HEK293 (cell line): ENCODE results near the gene ZBTB38.

Source experiments
- CTCF ChIA-PET: fragments of 350-600 bp; formaldehyde crosslinking; extraction: SDS; loops from one replicate; lab custom pipeline; 2021; ENCODE audit warnings: antibody characterized with exemption; lab: Yijun Ruan, JAX
- POLR2A ChIA-PET: fragments of 300-600 bp; formaldehyde crosslinking; extraction: SDS; loops from one replicate; lab custom pipeline; 2020; ENCODE audit warnings: antibody characterized with exemption, inconsistent platforms; lab: Yijun Ruan, JAX
- H3K27ac ChIP-seq: fragments of 200-500 bp; sonication (Bioruptor generic); 2 replicates; pipeline ENCODE4 v1.5.1; 2014; ENCODE audit warnings: low read depth, low read length, control low read depth, inconsistent platforms; ENCODE audit errors: extremely low read depth
- H3K36me3 ChIP-seq, 2 experiments: fragments of 200-500 bp in 1 of 2; sonication (Bioruptor generic) in 1 of 2; 1 replicate in 1 of 2; 2 replicates in 1 of 2; pipeline ENCODE4 v1.5.1; 2014 to 2017; ENCODE audit warnings: inconsistent platforms in 2 of 2, low read length in 2 of 2; ENCODE audit not compliant: control insufficient read depth in 2 of 2, insufficient read depth in 1 of 2
- H3K4me1 ChIP-seq: fragments of 200-500 bp; sonication (Bioruptor generic); 2 replicates; pipeline ENCODE4 v1.5.1; 2014; ENCODE audit warnings: mild to moderate bottlenecking, low read length, inconsistent platforms; ENCODE audit not compliant: control insufficient read depth, insufficient read depth
- H3K4me3 ChIP-seq: 2 replicates; pipeline ENCODE4 v1.5.1; 2011; ENCODE audit warnings: low read depth, mild to moderate bottlenecking, control low read depth, low read length, moderate library complexity
- H3K9me3 ChIP-seq: fragments of 200-500 bp; sonication (Bioruptor generic); 2 replicates; pipeline ENCODE4 v1.5.1; 2014; ENCODE audit warnings: low read depth, low read length, inconsistent platforms; ENCODE audit not compliant: control insufficient read depth, insufficient read depth
- GFI1B ChIP-seq: fragments of 450-650 bp; formaldehyde crosslinking; IDR thresholded peaks from 2 replicates; pipeline ENCODE4 v1.5.1; 2016; ENCODE audit warnings: missing biosample characterization, missing genetic modification characterization
- GLIS1 ChIP-seq: fragments of 450-650 bp; formaldehyde crosslinking; IDR thresholded peaks from 2 replicates; pipeline ENCODE4 v1.5.1; 2016; ENCODE audit warnings: missing biosample characterization, missing genetic modification characterization
- IKZF3 ChIP-seq: fragments of 450-650 bp; IDR thresholded peaks from 2 replicates; pipeline ENCODE4 v1.5.0; 2018; ENCODE audit warnings: missing biosample characterization, mild to moderate bottlenecking, missing genetic modification characterization, moderate library complexity
- KLF10 ChIP-seq: fragments of 450-650 bp; IDR thresholded peaks from 2 replicates; pipeline ENCODE4 v1.5.1; 2018; ENCODE audit warnings: missing biosample characterization, mild to moderate bottlenecking, missing genetic modification characterization
- KLF16 ChIP-seq: fragments of 450-650 bp; formaldehyde crosslinking; IDR thresholded peaks from 2 replicates; pipeline ENCODE4 v1.5.1; 2017; ENCODE audit warnings: missing biosample characterization, missing genetic modification characterization
- MZF1 ChIP-seq: fragments of 450-650 bp; formaldehyde crosslinking; IDR thresholded peaks from 2 replicates; pipeline ENCODE4 v1.5.1; 2017; ENCODE audit warnings: missing biosample characterization, missing genetic modification characterization, borderline replicate concordance
- PRDM1 ChIP-seq: fragments of 450-650 bp; formaldehyde crosslinking; IDR thresholded peaks from 2 replicates; pipeline ENCODE4; 2016; ENCODE audit warnings: missing biosample characterization, missing genetic modification characterization
- SP7 ChIP-seq: fragments of 450-650 bp; formaldehyde crosslinking; IDR thresholded peaks from 2 replicates; pipeline ENCODE4 v1.5.1; 2016; ENCODE audit warnings: missing biosample characterization, missing genetic modification characterization
- WT1 ChIP-seq: fragments of 450-650 bp; formaldehyde crosslinking; IDR thresholded peaks from 2 replicates; pipeline ENCODE4 v1.5.1; 2016; ENCODE audit warnings: missing biosample characterization, missing genetic modification characterization
- ZBTB17 ChIP-seq: fragments of 450-650 bp; formaldehyde crosslinking; IDR thresholded peaks from 2 replicates; pipeline ENCODE4 v1.5.1; 2016; ENCODE audit warnings: missing biosample characterization, missing genetic modification characterization
- ZBTB21 ChIP-seq: fragments of 450-650 bp; formaldehyde crosslinking; IDR thresholded peaks from 2 replicates; pipeline ENCODE4 v1.5.1; 2017; ENCODE audit warnings: missing biosample characterization, missing genetic modification characterization
- ZBTB8A ChIP-seq: fragments of 450-650 bp; formaldehyde crosslinking; IDR thresholded peaks from 2 replicates; pipeline ENCODE4 v1.5.1; 2016; ENCODE audit warnings: missing biosample characterization, missing genetic modification characterization
- ZFP3 ChIP-seq: fragments of 450-650 bp; formaldehyde crosslinking; IDR thresholded peaks from 2 replicates; pipeline ENCODE4 v1.5.1; 2016; ENCODE audit warnings: low read depth, missing biosample characterization, missing genetic modification characterization
- ZIC2 ChIP-seq: fragments of 450-650 bp; formaldehyde crosslinking; IDR thresholded peaks from 2 replicates; pipeline ENCODE4 v1.5.1; 2016; ENCODE audit warnings: missing biosample characterization, missing genetic modification characterization
- ZNF302 ChIP-seq: fragments of 450-650 bp; formaldehyde crosslinking; IDR thresholded peaks from 2 replicates; pipeline ENCODE4 v1.5.1; 2016; ENCODE audit warnings: missing biosample characterization, missing genetic modification characterization, low read depth
- ZNF335 ChIP-seq: fragments of 450-650 bp; formaldehyde crosslinking; conservative IDR thresholded peaks from 2 replicates; pipeline ENCODE4 v1.5.1; 2016; ENCODE audit warnings: missing biosample characterization, missing genetic modification characterization
- ZNF366 ChIP-seq: fragments of 450-650 bp; formaldehyde crosslinking; conservative IDR thresholded peaks from 2 replicates; pipeline ENCODE4 v1.5.1; 2016; ENCODE audit warnings: missing biosample characterization, missing genetic modification characterization
- ZNF473 ChIP-seq: fragments of 450-650 bp; formaldehyde crosslinking; IDR thresholded peaks from 2 replicates; pipeline ENCODE4 v1.5.1; 2017; ENCODE audit warnings: missing biosample characterization, missing genetic modification characterization
- ZNF561 ChIP-seq: fragments of 450-650 bp; IDR thresholded peaks from 2 replicates; pipeline ENCODE4 v1.5.1; 2018; ENCODE audit warnings: missing biosample characterization, missing genetic modification characterization, borderline replicate concordance
- ZNF660 ChIP-seq: fragments of 450-650 bp; IDR thresholded peaks from 2 replicates; pipeline ENCODE4 v1.5.1; 2018; ENCODE audit warnings: missing biosample characterization, mild to moderate bottlenecking, missing genetic modification characterization
- ZNF792 ChIP-seq: fragments of 450-650 bp; formaldehyde crosslinking; IDR thresholded peaks from 2 replicates; pipeline ENCODE4 v1.5.1; 2016; ENCODE audit warnings: missing biosample characterization, missing genetic modification characterization
- ZNF843 ChIP-seq: fragments of 450-650 bp; formaldehyde crosslinking; IDR thresholded peaks from 2 replicates; pipeline ENCODE4 v1.5.1; 2016; ENCODE audit warnings: missing biosample characterization, missing genetic modification characterization
- ZXDB ChIP-seq: fragments of 450-650 bp; formaldehyde crosslinking; IDR thresholded peaks from 2 replicates; pipeline ENCODE4 v1.5.1; 2016; ENCODE audit warnings: missing biosample characterization, missing genetic modification characterization
- TF ChIP-seq, protein P1 (sequence below): fragments of 450-650 bp; formaldehyde crosslinking; IDR thresholded peaks from 2 replicates; pipeline ENCODE4 v1.5.1; 2016; ENCODE audit warnings: missing biosample characterization, missing genetic modification characterization
- TF ChIP-seq, protein P2 (sequence below): fragments of 450-650 bp; formaldehyde crosslinking; IDR thresholded peaks from 2 replicates; pipeline ENCODE4 v1.5.1; 2017; ENCODE audit warnings: missing biosample characterization, mild to moderate bottlenecking, missing genetic modification characterization, moderate library complexity
- TF ChIP-seq, protein P3 (sequence below): fragments of 450-650 bp; formaldehyde crosslinking; IDR thresholded peaks from 2 replicates; pipeline ENCODE4 v1.5.1; 2016; ENCODE audit warnings: missing biosample characterization, missing genetic modification characterization, borderline replicate concordance
- TF ChIP-seq, protein P4 (sequence below): fragments of 450-650 bp; formaldehyde crosslinking; IDR thresholded peaks from 2 replicates; pipeline ENCODE4 v1.5.1; 2016; ENCODE audit warnings: missing biosample characterization, missing genetic modification characterization
- TF ChIP-seq, protein P5 (sequence below): fragments of 450-650 bp; formaldehyde crosslinking; IDR thresholded peaks from 2 replicates; pipeline ENCODE4 v1.5.1; 2017; ENCODE audit warnings: missing biosample characterization, missing genetic modification characterization
- TF ChIP-seq, protein P6 (sequence below): fragments of 450-650 bp; formaldehyde crosslinking; IDR thresholded peaks from 2 replicates; pipeline ENCODE4 v1.5.1; 2016; ENCODE audit warnings: missing biosample characterization, missing genetic modification characterization, low read depth

ZBTB38 gene

DNA sequence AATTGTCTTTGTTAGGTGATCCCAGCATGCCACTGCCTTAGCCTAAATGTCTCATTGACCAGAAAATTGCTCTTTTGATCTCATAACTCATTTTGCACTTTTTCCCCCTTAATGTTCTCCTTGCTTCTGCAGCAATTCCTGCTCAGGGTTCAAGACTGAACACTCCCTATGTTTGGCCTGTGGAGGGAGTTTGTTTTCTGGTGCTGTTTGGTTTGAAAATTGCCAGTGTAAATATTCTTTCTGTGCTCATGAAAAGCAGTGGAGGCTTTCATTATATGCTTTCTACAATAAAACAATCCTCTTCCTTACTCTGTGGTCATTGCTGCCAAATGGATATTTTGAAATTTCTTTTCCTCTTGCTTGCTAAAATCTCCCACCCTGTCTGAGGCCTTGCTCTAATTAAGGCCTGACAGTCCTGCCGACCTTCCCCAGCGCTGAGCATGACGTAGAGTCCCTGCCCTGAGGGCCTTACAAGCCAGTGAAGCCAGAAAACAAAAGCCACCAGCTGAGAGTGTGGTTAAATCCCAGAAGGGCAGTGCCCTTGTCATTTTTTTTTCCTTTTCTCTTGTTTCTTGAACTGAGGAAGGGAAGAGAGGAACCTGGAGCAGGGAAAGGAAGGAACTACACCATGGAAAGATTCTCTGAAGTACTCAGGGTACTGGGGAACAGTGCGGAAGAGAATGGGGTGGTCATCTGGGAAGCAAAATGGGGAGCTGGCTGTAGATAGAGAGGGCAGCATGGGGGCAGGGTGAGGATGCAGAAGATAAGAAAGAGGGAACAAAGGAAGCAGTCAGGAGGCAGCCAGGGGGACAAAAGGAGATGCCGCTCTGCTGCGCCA lies 24.8 kb downstream of the ZBTB38 start:
- no peaks in the 10 kb centered on the region for H3K9me3 ChIP-seq
- peak overlapping the region; percentile 42; the same call in 1 of the 2 replicates for H3K27ac ChIP-seq
- ChIA-PET CTCF (no interaction called here), POLR2A (no interaction called here)
- no peaks in the 10 kb centered on the region for H3K36me3 ChIP-seq
- no peak overlapping the region for H3K4me3 ChIP-seq
- peaks cover 10% of the 10 kb centered on the region for H3K4me1 ChIP-seq
- TF ChIP-seq ZNF473 (tag by site-specific recombination), result no peak
- TF ChIP-seq SP7 (tag by site-specific recombination), result peak; percentile 67; the same call in 1 of the 2 replicates
- peak; percentile 84 for TF ChIP-seq ZBTB21
- TF ChIP-seq, protein P1, sequence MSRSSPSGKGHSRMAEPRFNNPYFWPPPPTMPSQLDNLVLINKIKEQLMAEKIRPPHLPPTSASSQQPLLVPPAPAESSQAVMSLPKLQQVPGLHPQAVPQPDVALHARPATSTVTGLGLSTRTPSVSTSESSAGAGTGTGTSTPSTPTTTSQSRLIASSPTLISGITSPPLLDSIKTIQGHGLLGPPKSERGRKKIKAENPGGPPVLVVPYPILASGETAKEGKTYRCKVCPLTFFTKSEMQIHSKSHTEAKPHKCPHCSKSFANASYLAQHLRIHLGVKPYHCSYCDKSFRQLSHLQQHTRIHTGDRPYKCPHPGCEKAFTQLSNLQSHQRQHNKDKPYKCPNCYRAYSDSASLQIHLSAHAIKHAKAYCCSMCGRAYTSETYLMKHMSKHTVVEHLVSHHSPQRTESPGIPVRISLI, result 0 out of 2 replicates have a peak, but pooled peaks have one; percentile 28
- no peak for TF ChIP-seq ZFP3
- TF ChIP-seq ZNF843 (tag by site-specific recombination), result peak; percentile 57; the same call in 1 of the 2 replicates
- 0 out of 2 replicates have a peak, but pooled peaks have one; percentile 13 for TF ChIP-seq ZBTB8A (tag by site-specific recombination)
- peak; percentile 61; the same call in 1 of the 2 replicates for TF ChIP-seq PRDM1
- 0 out of 2 replicates have a peak, but pooled peaks have one; percentile 56 for TF ChIP-seq ZNF366
- TF ChIP-seq, protein P2, sequence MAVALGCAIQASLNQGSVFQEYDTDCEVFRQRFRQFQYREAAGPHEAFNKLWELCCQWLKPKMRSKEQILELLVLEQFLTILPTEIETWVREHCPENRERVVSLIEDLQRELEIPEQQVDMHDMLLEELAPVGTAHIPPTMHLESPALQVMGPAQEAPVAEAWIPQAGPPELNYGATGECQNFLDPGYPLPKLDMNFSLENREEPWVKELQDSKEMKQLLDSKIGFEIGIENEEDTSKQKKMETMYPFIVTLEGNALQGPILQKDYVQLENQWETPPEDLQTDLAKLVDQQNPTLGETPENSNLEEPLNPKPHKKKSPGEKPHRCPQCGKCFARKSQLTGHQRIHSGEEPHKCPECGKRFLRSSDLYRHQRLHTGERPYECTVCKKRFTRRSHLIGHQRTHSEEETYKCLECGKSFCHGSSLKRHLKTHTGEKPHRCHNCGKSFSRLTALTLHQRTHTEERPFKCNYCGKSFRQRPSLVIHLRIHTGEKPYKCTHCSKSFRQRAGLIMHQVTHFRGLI (tag by site-specific recombination), result no peak
- TF ChIP-seq ZNF561, result 0 out of 2 replicates have a peak, but pooled peaks have one; percentile 33
- TF ChIP-seq, protein P3, sequence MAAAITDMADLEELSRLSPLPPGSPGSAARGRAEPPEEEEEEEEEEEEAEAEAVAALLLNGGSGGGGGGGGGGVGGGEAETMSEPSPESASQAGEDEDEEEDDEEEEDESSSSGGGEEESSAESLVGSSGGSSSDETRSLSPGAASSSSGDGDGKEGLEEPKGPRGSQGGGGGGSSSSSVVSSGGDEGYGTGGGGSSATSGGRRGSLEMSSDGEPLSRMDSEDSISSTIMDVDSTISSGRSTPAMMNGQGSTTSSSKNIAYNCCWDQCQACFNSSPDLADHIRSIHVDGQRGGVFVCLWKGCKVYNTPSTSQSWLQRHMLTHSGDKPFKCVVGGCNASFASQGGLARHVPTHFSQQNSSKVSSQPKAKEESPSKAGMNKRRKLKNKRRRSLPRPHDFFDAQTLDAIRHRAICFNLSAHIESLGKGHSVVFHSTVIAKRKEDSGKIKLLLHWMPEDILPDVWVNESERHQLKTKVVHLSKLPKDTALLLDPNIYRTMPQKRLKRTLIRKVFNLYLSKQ, result no peak
- peak; percentile 58 for TF ChIP-seq ZIC2
- TF ChIP-seq ZXDB (tag by site-specific recombination), result 0 out of 2 replicates have a peak, but pooled peaks have one; percentile 26
- 0 out of 2 replicates have a peak, but pooled peaks have one; percentile 16 for TF ChIP-seq ZNF335 (tag by site-specific recombination)
- peak; percentile 87 for TF ChIP-seq IKZF3
- TF ChIP-seq KLF10 (tag by site-specific recombination), result peak; percentile 61; the same call in 1 of the 2 replicates
- no peak for TF ChIP-seq ZNF792 (tag by site-specific recombination)
- TF ChIP-seq GLIS1 (tag by site-specific recombination), result peak; percentile 71
- TF ChIP-seq, protein P4, sequence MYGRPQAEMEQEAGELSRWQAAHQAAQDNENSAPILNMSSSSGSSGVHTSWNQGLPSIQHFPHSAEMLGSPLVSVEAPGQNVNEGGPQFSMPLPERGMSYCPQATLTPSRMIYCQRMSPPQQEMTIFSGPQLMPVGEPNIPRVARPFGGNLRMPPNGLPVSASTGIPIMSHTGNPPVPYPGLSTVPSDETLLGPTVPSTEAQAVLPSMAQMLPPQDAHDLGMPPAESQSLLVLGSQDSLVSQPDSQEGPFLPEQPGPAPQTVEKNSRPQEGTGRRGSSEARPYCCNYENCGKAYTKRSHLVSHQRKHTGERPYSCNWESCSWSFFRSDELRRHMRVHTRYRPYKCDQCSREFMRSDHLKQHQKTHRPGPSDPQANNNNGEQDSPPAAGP (tag by site-specific recombination), result 0 out of 2 replicates have a peak, but pooled peaks have one; percentile 28
- TF ChIP-seq GFI1B (tag by site-specific recombination), result 0 out of 2 replicates have a peak, but pooled peaks have one; percentile 35
- TF ChIP-seq, protein P5, sequence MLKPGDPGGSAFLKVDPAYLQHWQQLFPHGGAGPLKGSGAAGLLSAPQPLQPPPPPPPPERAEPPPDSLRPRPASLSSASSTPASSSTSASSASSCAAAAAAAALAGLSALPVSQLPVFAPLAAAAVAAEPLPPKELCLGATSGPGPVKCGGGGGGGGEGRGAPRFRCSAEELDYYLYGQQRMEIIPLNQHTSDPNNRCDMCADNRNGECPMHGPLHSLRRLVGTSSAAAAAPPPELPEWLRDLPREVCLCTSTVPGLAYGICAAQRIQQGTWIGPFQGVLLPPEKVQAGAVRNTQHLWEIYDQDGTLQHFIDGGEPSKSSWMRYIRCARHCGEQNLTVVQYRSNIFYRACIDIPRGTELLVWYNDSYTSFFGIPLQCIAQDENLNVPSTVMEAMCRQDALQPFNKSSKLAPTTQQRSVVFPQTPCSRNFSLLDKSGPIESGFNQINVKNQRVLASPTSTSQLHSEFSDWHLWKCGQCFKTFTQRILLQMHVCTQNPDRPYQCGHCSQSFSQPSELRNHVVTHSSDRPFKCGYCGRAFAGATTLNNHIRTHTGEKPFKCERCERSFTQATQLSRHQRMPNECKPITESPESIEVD (tag by site-specific recombination), result peak; percentile 83
- TF ChIP-seq ZBTB17 (tag by site-specific recombination), result 0 out of 2 replicates have a peak, but pooled peaks have one; percentile 35
- TF ChIP-seq, protein P6, sequence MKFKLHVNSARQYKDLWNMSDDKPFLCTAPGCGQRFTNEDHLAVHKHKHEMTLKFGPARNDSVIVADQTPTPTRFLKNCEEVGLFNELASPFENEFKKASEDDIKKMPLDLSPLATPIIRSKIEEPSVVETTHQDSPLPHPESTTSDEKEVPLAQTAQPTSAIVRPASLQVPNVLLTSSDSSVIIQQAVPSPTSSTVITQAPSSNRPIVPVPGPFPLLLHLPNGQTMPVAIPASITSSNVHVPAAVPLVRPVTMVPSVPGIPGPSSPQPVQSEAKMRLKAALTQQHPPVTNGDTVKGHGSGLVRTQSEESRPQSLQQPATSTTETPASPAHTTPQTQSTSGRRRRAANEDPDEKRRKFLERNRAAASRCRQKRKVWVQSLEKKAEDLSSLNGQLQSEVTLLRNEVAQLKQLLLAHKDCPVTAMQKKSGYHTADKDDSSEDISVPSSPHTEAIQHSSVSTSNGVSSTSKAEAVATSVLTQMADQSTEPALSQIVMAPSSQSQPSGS (tag by site-specific recombination), result no peak
- peak; percentile 80 for TF ChIP-seq WT1 (tag by site-specific recombination)
- no peak for TF ChIP-seq KLF16 (tag by site-specific recombination)
- TF ChIP-seq ZNF302 (tag by site-specific recombination), result no peak
- 0 out of 2 replicates have a peak, but pooled peaks have one; percentile 37 for TF ChIP-seq ZNF660
- peak; percentile 19; the same call in 1 of the 2 replicates for TF ChIP-seq MZF1
